Neuronal stem cell (in vitro differentiated cells): ENCODE results near the gene AREL1.

ENCODE experiments used
- DNase-seq: peaks from one replicate; pipeline ENCODE4 v3.0.0-alpha.2; 2013; ENCODE audit warnings: low spot score
- H2AFZ ChIP-seq: one replicate; pipeline ENCODE4 v1.6.1; 2013; ENCODE audit warnings: mild to moderate bottlenecking, low read length, inconsistent platforms
- H2AK5ac ChIP-seq: 2 replicates; pipeline ENCODE4 v1.6.1; 2013; ENCODE audit warnings: low read depth, mild to moderate bottlenecking, inconsistent platforms, low read length, moderate library complexity, mixed read lengths
- H2BK120ac ChIP-seq: 2 replicates; pipeline ENCODE4 v1.6.1; 2013; ENCODE audit warnings: low read depth, mild to moderate bottlenecking, inconsistent platforms, low read length, moderate library complexity, mixed read lengths
- H2BK12ac ChIP-seq: one replicate; pipeline ENCODE4 v1.6.1; 2013; ENCODE audit warnings: low read length, inconsistent platforms
- H2BK15ac ChIP-seq: 2 replicates; pipeline ENCODE4 v1.6.1; 2013; ENCODE audit warnings: mild to moderate bottlenecking, low read length, inconsistent platforms, mixed read lengths
- H2BK5ac ChIP-seq: one replicate; pipeline ENCODE4 v1.6.1; 2013; ENCODE audit warnings: inconsistent platforms, mild to moderate bottlenecking, low read length, moderate library complexity
- H3K14ac ChIP-seq: one replicate; pipeline ENCODE4 v1.6.1; 2013; ENCODE audit warnings: low read length, inconsistent platforms
- H3K18ac ChIP-seq: 2 replicates; pipeline ENCODE4 v1.6.1; 2013; ENCODE audit warnings: low read length, inconsistent platforms
- H3K23ac ChIP-seq: 2 replicates; pipeline ENCODE4 v1.6.1; 2013; ENCODE audit warnings: low read depth, mild to moderate bottlenecking, mixed read lengths, low read length, inconsistent platforms; ENCODE audit not compliant: poor library complexity
- H3K27ac ChIP-seq: replicated peaks from 3 replicates; pipeline ENCODE4 v1.5.1; 2013; ENCODE audit warnings: low read length, inconsistent platforms
- H3K27me3 ChIP-seq, 3 experiments: 2 replicates each; pipeline ENCODE4 v1.6.1; 2013; ENCODE audit warnings: low read length in 3 of 3, mild to moderate bottlenecking in 2 of 3, inconsistent platforms in 1 of 3, low read depth in 1 of 3, mixed read lengths in 1 of 3, moderate library complexity in 1 of 3; ENCODE audit not compliant: control insufficient read depth in 3 of 3, insufficient read depth in 3 of 3
- H3K36me3 ChIP-seq, 2 donors: replicated peaks in 1 of 2; 2 replicates each; pipeline ENCODE4 v1.6.1; 2013; ENCODE audit warnings: low read length in 2 of 2; ENCODE audit not compliant: control insufficient read depth in 2 of 2, insufficient read depth in 2 of 2
- H3K4ac ChIP-seq: 2 replicates; pipeline ENCODE4 v1.6.1; 2013; ENCODE audit warnings: inconsistent platforms, mild to moderate bottlenecking, low read length, moderate library complexity
- H3K4me1 ChIP-seq, 2 donors: 1 replicate in 1 of 2; 2 replicates in 1 of 2; pipeline ENCODE4 v1.6.1; 2013; ENCODE audit warnings: low read length in 2 of 2, low read depth in 1 of 2; ENCODE audit not compliant: control insufficient read depth in 2 of 2, insufficient read depth in 1 of 2
- H3K4me2 ChIP-seq: one replicate; pipeline ENCODE4 v1.6.1; 2013; ENCODE audit warnings: mild to moderate bottlenecking, low read length, inconsistent platforms; ENCODE audit not compliant: insufficient read depth, poor library complexity, severe bottlenecking
- H3K4me3 ChIP-seq, 2 donors: 2 replicates each; pipeline ENCODE4 v1.5.1; 2013; ENCODE audit warnings: low read length in 2 of 2, mild to moderate bottlenecking in 2 of 2, inconsistent platforms in 1 of 2, moderate library complexity in 1 of 2
- H3K79me1 ChIP-seq: one replicate; pipeline ENCODE4 v1.6.1; 2013; ENCODE audit warnings: low read depth, mild to moderate bottlenecking, inconsistent platforms, low read length, moderate library complexity
- H3K9ac ChIP-seq: one replicate; pipeline ENCODE4 v1.6.1; 2013; ENCODE audit warnings: mild to moderate bottlenecking, low read depth, low read length, inconsistent platforms; ENCODE audit not compliant: poor library complexity
- H3K9me3 ChIP-seq, 2 donors: replicated peaks in 1 of 2; 2 replicates each; pipeline versions ENCODE3 to v1.6.1; 2013; ENCODE audit warnings: low read length in 2 of 2, mild to moderate bottlenecking in 2 of 2, inconsistent platforms in 1 of 2, low read depth in 1 of 2, mixed read lengths in 1 of 2, moderate library complexity in 1 of 2; ENCODE audit not compliant: control insufficient read depth in 2 of 2, insufficient read depth in 1 of 2
- H4K8ac ChIP-seq: one replicate; pipeline ENCODE4 v1.6.1; 2013; ENCODE audit warnings: low read depth, mild to moderate bottlenecking, inconsistent platforms, low read length, moderate library complexity
- H4K91ac ChIP-seq: one replicate; pipeline ENCODE4 v1.6.1; 2013; ENCODE audit warnings: low read length, low read depth, mild to moderate bottlenecking, inconsistent platforms; ENCODE audit not compliant: poor library complexity
- WGBS, 2 donors: extraction: QIAGEN DNeasy Blood & Tissue Kit; methylation state at CpG; one replicate each; pipeline ENCODE4 v1.1.7; 2013; ENCODE audit warnings: missing lambda C conversion rate in 2 of 2, mixed read lengths in 1 of 2; ENCODE audit not compliant: insufficient read length in 2 of 2, insufficient replicate concordance in 1 of 2; ENCODE audit errors: extremely low coverage in 2 of 2; 5-methylcytosine and 5-hydroxymethylcytosine counted together

Gene AREL1

GRCh38 chr14:74670726-74671411 is 42.0 kb downstream of the AREL1 start:
- Histone ChIP-seq H3K9ac (no peak overlapping the region), H4K8ac (no peak overlapping the region), H3K36me3 (peaks cover 20 to 99% of the 10 kb centered on the region in 2 donors), H3K4ac (no peak overlapping the region), H3K4me1 (no peaks in the 10 kb centered on the region), H4K91ac (no peak overlapping the region), H3K4me2 (no peak overlapping the region), H3K27ac (no peak overlapping the region), H3K18ac (no peak overlapping the region), H3K14ac (no peak overlapping the region), H2AFZ (no peak overlapping the region), H3K27me3 (no peaks in the 10 kb centered on the region), H2AK5ac (no peak overlapping the region), H3K23ac (no peak overlapping the region), H2BK5ac (no peak overlapping the region), H3K79me1 (no peaks in the 10 kb centered on the region), H2BK120ac (no peak overlapping the region), H2BK15ac (no peak overlapping the region), H3K9me3 (peaks cover 0 to 1% of the 10 kb centered on the region in 2 donors), H3K4me3 (no peak overlapping the region), H2BK12ac (no peak overlapping the region)
- no CpG with 5 or more reads among the region's 9 CpGs for WGBS, 2 donors
- DNase-seq, result no peak

- Histone ChIP-seq H3K4me3 (no peak overlapping the region), H3K4me2 (no peak overlapping the region), H3K23ac (no peak overlapping the region), H2BK120ac (no peak overlapping the region), H3K18ac (no peak overlapping the region), H3K9me3 (peaks cover 0 to 1% of the 10 kb centered on the region in 2 donors), H3K9ac (no peak overlapping the region), H2BK5ac (no peak overlapping the region), H3K27ac (no peak overlapping the region), H3K4ac (no peak overlapping the region), H3K27me3 (no peaks in the 10 kb centered on the region), H2BK12ac (no peak overlapping the region), H2AK5ac (no peak overlapping the region), H3K79me1 (no peaks in the 10 kb centered on the region), H2BK15ac (no peak overlapping the region), H3K36me3 (peaks cover 17 to 99% of the 10 kb centered on the region in 2 donors), H3K4me1 (no peaks in the 10 kb centered on the region), H2AFZ (no peak overlapping the region), H4K8ac (no peak overlapping the region), H4K91ac (no peak overlapping the region), H3K14ac (no peak overlapping the region)
- no peak for DNase-seq
- no CpG with 5 or more reads among the region's 10 CpGs for WGBS, 2 donors
Measured at GRCh38 chr14:74669846-74670245, 43.0 kb downstream of the AREL1 start.

GRCh38 chr14:74669256-74669655 is 43.6 kb downstream of the AREL1 start:
- Histone ChIP-seq H2AK5ac (no peak overlapping the region), H2AFZ (no peak overlapping the region), H3K79me1 (no peaks in the 10 kb centered on the region), H3K4me1 (no peaks in the 10 kb centered on the region), H3K4me2 (no peak overlapping the region), H3K4me3 (no peak overlapping the region), H3K27ac (no peak overlapping the region), H3K27me3 (no peaks in the 10 kb centered on the region), H3K14ac (no peak overlapping the region), H4K8ac (no peak overlapping the region), H2BK120ac (no peak overlapping the region), H3K9me3 (no peaks in the 10 kb centered on the region), H4K91ac (no peak overlapping the region), H2BK12ac (no peak overlapping the region), H3K4ac (no peak overlapping the region), H3K36me3 (peaks cover 15 to 96% of the 10 kb centered on the region in 2 donors), H3K9ac (no peak overlapping the region), H2BK5ac (no peak overlapping the region), H3K18ac (no peak overlapping the region), H2BK15ac (no peak overlapping the region), H3K23ac (no peak overlapping the region)
- no peak for DNase-seq
- no CpG with 5 or more reads among the region's 1 CpG for WGBS, 2 donors

GRCh38 chr14:74667758-74668157 is 45.1 kb downstream of the AREL1 start:
- no peak overlapping the region for H3K9ac ChIP-seq
- H3K4me2 ChIP-seq, result no peak overlapping the region
- no peak overlapping the region for H3K27ac ChIP-seq
- no peaks in the 10 kb centered on the region for H3K4me1 ChIP-seq
- H2BK12ac ChIP-seq, result no peak overlapping the region
- H3K9me3 ChIP-seq, result no peaks in the 10 kb centered on the region
- DNase-seq, result no peak
- no peaks in the 10 kb centered on the region for H3K79me1 ChIP-seq
- H3K36me3 ChIP-seq, result peaks cover 19 to 96% of the 10 kb centered on the region in 2 donors
- no CpG with 5 or more reads among the region's 1 CpG for WGBS, 2 donors
- H3K27me3 ChIP-seq, result no peaks in the 10 kb centered on the region
- H3K4me3 ChIP-seq, result no peak overlapping the region
- no peak overlapping the region for H2AFZ ChIP-seq
- H2BK15ac ChIP-seq, result no peak overlapping the region
- no peak overlapping the region for H4K8ac ChIP-seq
- H3K4ac ChIP-seq, result no peak overlapping the region
- no peak overlapping the region for H2BK5ac ChIP-seq
- no peak overlapping the region for H3K23ac ChIP-seq
- H4K91ac ChIP-seq, result no peak overlapping the region
- no peak overlapping the region for H2AK5ac ChIP-seq
- no peak overlapping the region for H2BK120ac ChIP-seq
- H3K14ac ChIP-seq, result no peak overlapping the region
- H3K18ac ChIP-seq, result no peak overlapping the region
